DND-41 (cell line): Measurements from ENCODE around the gene ZNF175.

Experiments used
- ATAC-seq: fragments of 200-7000 bp; cut with Tn5 transposase; 3 replicates; pipeline ENCODE4 v1.9.1; 2021; ENCODE audit warnings: low read depth; ENCODE audit not compliant: insufficient read depth
- DNase-seq: peaks from one replicate; pipeline ENCODE4 v3.0.0-alpha.2; 2020
- H2AFZ ChIP-seq: 2 replicates; pipeline ENCODE4 v1.6.0; 2012; ENCODE audit warnings: low read depth, low read length
- H3K27ac ChIP-seq: 2 replicates; pipeline ENCODE4 v1.5.1; 2012; ENCODE audit warnings: low read length, inconsistent platforms
- H3K27me3 ChIP-seq: fragments of 200-600 bp; sonication (generic); 2 replicates; pipeline ENCODE4 v1.6.0; 2012; ENCODE audit warnings: low read length, mild to moderate bottlenecking, inconsistent platforms; ENCODE audit not compliant: insufficient read depth, poor library complexity
- H3K36me3 ChIP-seq: 2 replicates; pipeline ENCODE4 v1.5.1; 2012; ENCODE audit warnings: low read length, inconsistent platforms; ENCODE audit not compliant: insufficient read depth
- H3K4me1 ChIP-seq: 2 replicates; pipeline ENCODE4 v1.5.1; 2012; ENCODE audit warnings: mild to moderate bottlenecking, low read length; ENCODE audit not compliant: insufficient read depth
- H3K4me2 ChIP-seq: 2 replicates; pipeline ENCODE4 v1.6.0; 2012; ENCODE audit warnings: mild to moderate bottlenecking, moderate library complexity, low read length, inconsistent platforms; ENCODE audit not compliant: insufficient read depth
- H3K4me3 ChIP-seq, 2 experiments: fragments of 200-600 bp in 1 of 2; shearing (Covaris generic) in 1 of 2; 2 replicates each; pipeline ENCODE4 v1.5.1; 2012 to 2016; ENCODE audit warnings: inconsistent platforms in 2 of 2, low read length in 2 of 2, mild to moderate bottlenecking in 2 of 2, low read depth in 1 of 2, moderate library complexity in 1 of 2
- H3K79me2 ChIP-seq: 2 replicates; pipeline ENCODE4 v1.6.0; 2012; ENCODE audit warnings: low read length, inconsistent platforms; ENCODE audit not compliant: insufficient read depth
- H3K9ac ChIP-seq: 2 replicates; pipeline ENCODE4 v1.6.0; 2012; ENCODE audit warnings: low read depth, mild to moderate bottlenecking, inconsistent platforms, low read length, moderate library complexity
- H3K9me3 ChIP-seq: 2 replicates; pipeline ENCODE4 v1.5.1; 2012; ENCODE audit warnings: low read length, moderate library complexity, mild to moderate bottlenecking, inconsistent platforms; ENCODE audit not compliant: insufficient read depth, severe bottlenecking
- H4K20me1 ChIP-seq: 2 replicates; pipeline ENCODE4 v1.6.0; 2012; ENCODE audit warnings: low read length; ENCODE audit not compliant: insufficient read depth
- CTCF ChIP-seq: IDR thresholded peaks from 2 replicates; pipeline ENCODE4 v1.5.1; 2012; ENCODE audit warnings: borderline replicate concordance, low read length, moderate library complexity, mild to moderate bottlenecking; ENCODE audit not compliant: poor library complexity, severe bottlenecking; ENCODE audit errors: extremely low read depth
- EZH2 ChIP-seq: IDR thresholded peaks from 3 replicates; pipeline ENCODE4 v1.6.1; 2012; ENCODE audit warnings: borderline replicate concordance, low read depth, mild to moderate bottlenecking, moderate library complexity, low read length, inconsistent platforms; ENCODE audit not compliant: severe bottlenecking

ZNF175 gene

GRCh38 chr19:51570962-51571575 lies at the start of gene ZNF175:
ZNF175 (plus strand) TSS chr19:51571283; CDS start chr19:51573330, 2,047 bp downstream.
- H3K27me3 ChIP-seq, result peaks cover 5% of the 10 kb centered on the region
- peak within 1 kb of the TSS; percentile 94 for H2AFZ ChIP-seq
- H3K27ac ChIP-seq, result peak within 1 kb of the TSS; percentile 83
- peak within 1 kb of the TSS; percentile 99 for H3K4me2 ChIP-seq
- H3K4me3 ChIP-seq, result peak within 1 kb of the TSS; percentile 81 to 92
- H3K4me1 ChIP-seq, result peaks cover 32% of the 10 kb centered on the region
- H3K36me3 ChIP-seq, result peaks cover 34% of the 10 kb centered on the region
- ATAC-seq (peak; percentile 98), DNase-seq (peak; percentile 94)
- H3K9ac ChIP-seq, result peak within 1 kb of the TSS; percentile 61
- no peaks in the 10 kb centered on the region; the same call in 1 of the 2 replicates for H4K20me1 ChIP-seq
- H3K9me3 ChIP-seq, result no peaks in the 10 kb centered on the region
- H3K79me2 ChIP-seq, result peaks cover 33% of the 10 kb centered on the region
- TF ChIP-seq EZH2 (no peak), CTCF (no peak)

- DNase-seq, result no peak
These were observed 49.7 kb upstream of the ZNF175 start for GRCh38 chr19:51521357-51521756.

GRCh38 chr19:51521781-51522180 lies 49.3 kb upstream of the ZNF175 start:
- H3K4me3 ChIP-seq, result no peak overlapping the region

More at GRCh38 chr19:51521357-51521756, 49.7 kb upstream of the ZNF175 start:
- H3K79me2 ChIP-seq, result no peaks in the 10 kb centered on the region
- no peaks in the 10 kb centered on the region for H3K9me3 ChIP-seq
- no peak overlapping the region for H3K9ac ChIP-seq
- H3K27ac ChIP-seq, result no peak overlapping the region
- H3K4me2 ChIP-seq, result no peak overlapping the region
- no peak for ATAC-seq
- no peak overlapping the region for H2AFZ ChIP-seq
- no peaks in the 10 kb centered on the region for H3K4me1 ChIP-seq
- H3K4me3 ChIP-seq, result no peak overlapping the region
- H3K27me3 ChIP-seq, result no peaks in the 10 kb centered on the region
- H4K20me1 ChIP-seq, result no peaks in the 10 kb centered on the region
- TF ChIP-seq EZH2 (no peak), CTCF (no peak)
- H3K36me3 ChIP-seq, result no peaks in the 10 kb centered on the region

More at GRCh38 chr19:51521781-51522180, 49.3 kb upstream of the ZNF175 start:
- Histone ChIP-seq H3K4me2 (no peak overlapping the region), H3K36me3 (no peaks in the 10 kb centered on the region), H3K9ac (no peak overlapping the region), H3K27me3 (no peaks in the 10 kb centered on the region), H3K9me3 (no peaks in the 10 kb centered on the region), H3K27ac (no peak overlapping the region), H2AFZ (no peak overlapping the region), H3K4me1 (no peaks in the 10 kb centered on the region), H3K79me2 (no peaks in the 10 kb centered on the region), H4K20me1 (no peaks in the 10 kb centered on the region)
- no peak for TF ChIP-seq EZH2
- TF ChIP-seq CTCF, result no peak
- ATAC-seq, result no peak
- DNase-seq, result no peak
